Stimulated activated CD8-positive, alpha-beta memory T cell treated with anti-CD3 and anti-CD28 coated beads, Interleukin-4, amount 100 ng/mL, for 48 hours (primary cell): ENCODE measurements around the gene DOC2B.
"Not testable (repeated sequence)": the region's sequence is repeated elsewhere in the genome, so short reads cannot be mapped to it uniquely, and the experiment has no call there.

ENCODE experiments used
- DNase-seq: peaks from one replicate; pipeline ENCODE4 v3.0.0-alpha.2; 2020

DOC2B gene

GRCh38 chr17:210402-210801 lies 29.0 kb upstream of the DOC2B start:
- no peak for DNase-seq

GRCh38 chr17:208429-208828 lies 27.0 kb upstream of the DOC2B start:
- no peak for DNase-seq

GRCh38 chr17:207775-208174 lies 26.3 kb upstream of the DOC2B start:
- no peak for DNase-seq

GRCh38 chr17:206941-207560 lies 25.6 kb upstream of the DOC2B start:
- DNase-seq: no peak

- not testable (repeated sequence) for DNase-seq
Observed at GRCh38 chr17:206484-206883, 25.0 kb upstream of the DOC2B start.

- DNase-seq: no peak
Observed at GRCh38 chr17:205817-206216, 24.4 kb upstream of the DOC2B start.

- DNase-seq: no peak
Observed at GRCh38 chr17:205148-205669, 23.8 kb upstream of the DOC2B start.

- no peak for DNase-seq
Observed at GRCh38 chr17:204427-205147, 23.1 kb upstream of the DOC2B start.

GRCh38 chr17:202501-202951 lies 21.1 kb upstream of the DOC2B start:
- DNase-seq: no peak

GRCh38 chr17:201736-202135 lies 20.3 kb upstream of the DOC2B start:
- not testable (repeated sequence) for DNase-seq

- not testable (repeated sequence) for DNase-seq
Observed at GRCh38 chr17:201257-201656, 19.8 kb upstream of the DOC2B start.

GRCh38 chr17:200586-200985 lies 19.1 kb upstream of the DOC2B start:
- no peak for DNase-seq

- no peak for DNase-seq
Observed at GRCh38 chr17:199806-200545, 18.5 kb upstream of the DOC2B start.

- DNase-seq: no peak
Observed at GRCh38 chr17:199191-199604, 17.7 kb upstream of the DOC2B start.

GRCh38 chr17:198225-198624 lies 16.8 kb upstream of the DOC2B start:
- not testable (repeated sequence) for DNase-seq

GRCh38 chr17:197352-197751 lies 15.9 kb upstream of the DOC2B start:
- DNase-seq: no peak

GRCh38 chr17:194828-195602 lies 13.6 kb upstream of the DOC2B start:
- DNase-seq: no peak

GRCh38 chr17:193841-194806 lies 12.7 kb upstream of the DOC2B start:
- DNase-seq: no peak

- no peak for DNase-seq
Observed at GRCh38 chr17:193426-193810, 12.0 kb upstream of the DOC2B start.

GRCh38 chr17:192666-193425 lies 11.4 kb upstream of the DOC2B start:
- no peak for DNase-seq

GRCh38 chr17:189444-189843 lies 8.0 kb upstream of the DOC2B start:
- no peak for DNase-seq
